WI38 (cell line): ENCODE data around the gene SP4.

Experiments used
- H3K4me3 ChIP-seq: 2 replicates; pipeline ENCODE4 v1.5.1; 2011; ENCODE audit warnings: low read depth, mild to moderate bottlenecking, control low read depth, low read length
- TF ChIP-seq, protein P1 (sequence below): IDR thresholded peaks from 2 replicates; pipeline ENCODE4 v1.5.1; 2012; ENCODE audit warnings: low read depth, mild to moderate bottlenecking, control low read depth, low read length

The SP4 gene

DNA sequence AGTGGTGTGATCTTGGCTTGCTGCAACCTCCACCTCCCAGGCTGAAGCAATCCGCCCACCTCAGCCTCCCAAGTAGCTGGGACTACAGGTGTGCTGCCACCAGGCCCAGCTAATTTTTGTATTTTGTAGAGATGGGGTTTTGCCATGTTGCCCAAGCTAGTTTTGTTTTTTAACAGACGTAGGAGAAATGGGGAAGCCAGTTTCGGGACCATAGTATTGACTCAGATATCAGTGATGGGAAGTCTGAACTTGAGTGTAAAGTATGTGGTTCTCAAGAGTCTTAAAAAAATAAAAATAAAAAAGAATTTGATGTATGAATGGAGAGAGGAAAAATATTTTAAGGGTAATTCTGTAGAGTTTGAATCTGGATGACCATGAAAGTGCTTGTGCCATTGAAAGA lies 34.2 kb downstream of the SP4 start:
- TF ChIP-seq, protein P1, sequence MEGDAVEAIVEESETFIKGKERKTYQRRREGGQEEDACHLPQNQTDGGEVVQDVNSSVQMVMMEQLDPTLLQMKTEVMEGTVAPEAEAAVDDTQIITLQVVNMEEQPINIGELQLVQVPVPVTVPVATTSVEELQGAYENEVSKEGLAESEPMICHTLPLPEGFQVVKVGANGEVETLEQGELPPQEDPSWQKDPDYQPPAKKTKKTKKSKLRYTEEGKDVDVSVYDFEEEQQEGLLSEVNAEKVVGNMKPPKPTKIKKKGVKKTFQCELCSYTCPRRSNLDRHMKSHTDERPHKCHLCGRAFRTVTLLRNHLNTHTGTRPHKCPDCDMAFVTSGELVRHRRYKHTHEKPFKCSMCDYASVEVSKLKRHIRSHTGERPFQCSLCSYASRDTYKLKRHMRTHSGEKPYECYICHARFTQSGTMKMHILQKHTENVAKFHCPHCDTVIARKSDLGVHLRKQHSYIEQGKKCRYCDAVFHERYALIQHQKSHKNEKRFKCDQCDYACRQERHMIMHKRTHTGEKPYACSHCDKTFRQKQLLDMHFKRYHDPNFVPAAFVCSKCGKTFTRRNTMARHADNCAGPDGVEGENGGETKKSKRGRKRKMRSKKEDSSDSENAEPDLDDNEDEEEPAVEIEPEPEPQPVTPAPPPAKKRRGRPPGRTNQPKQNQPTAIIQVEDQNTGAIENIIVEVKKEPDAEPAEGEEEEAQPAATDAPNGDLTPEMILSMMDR = no peak
- H3K4me3 ChIP-seq = no peak overlapping the region

DNA sequence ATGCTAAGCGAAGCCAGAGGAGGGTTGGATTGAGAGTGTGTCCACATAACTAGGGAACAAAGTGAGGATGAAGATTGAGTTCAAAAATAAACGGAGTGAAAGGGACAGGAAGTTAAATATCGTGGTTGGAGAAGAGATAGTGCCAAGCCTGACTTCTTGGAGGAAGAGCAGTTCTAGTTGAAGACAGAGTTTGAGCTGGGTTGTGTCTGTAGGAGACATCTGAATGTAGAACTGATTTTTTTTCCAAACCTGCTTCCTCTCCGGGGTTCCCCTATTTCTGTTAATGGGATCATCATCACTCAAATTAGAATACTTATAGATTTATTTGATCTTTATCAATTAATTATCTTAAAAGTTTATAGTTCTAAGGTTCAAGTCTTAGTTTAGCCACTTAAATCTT lies 35.6 kb downstream of the SP4 start:
- no peak overlapping the region for H3K4me3 ChIP-seq
- TF ChIP-seq, protein P1 = no peak

DNA sequence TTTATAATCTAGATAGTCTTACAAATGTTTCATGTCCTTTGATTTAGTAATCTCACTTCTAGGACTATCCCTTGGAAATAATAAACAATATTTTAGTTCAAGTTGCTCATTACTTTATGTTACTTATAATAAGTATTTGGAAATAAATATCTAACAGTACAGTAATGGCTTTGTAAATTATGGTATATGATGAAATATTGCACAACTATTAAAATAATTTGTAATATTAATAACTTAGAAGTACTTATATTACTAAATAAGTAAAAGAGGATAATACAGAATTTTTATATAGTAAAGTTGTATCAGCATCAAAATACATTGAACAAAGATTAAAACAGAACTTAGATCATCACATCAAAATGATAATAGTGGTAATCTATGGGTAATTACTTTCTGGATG lies 41.1 kb downstream of the SP4 start:
- no peak overlapping the region for H3K4me3 ChIP-seq
- TF ChIP-seq, protein P1 = no peak

DNA sequence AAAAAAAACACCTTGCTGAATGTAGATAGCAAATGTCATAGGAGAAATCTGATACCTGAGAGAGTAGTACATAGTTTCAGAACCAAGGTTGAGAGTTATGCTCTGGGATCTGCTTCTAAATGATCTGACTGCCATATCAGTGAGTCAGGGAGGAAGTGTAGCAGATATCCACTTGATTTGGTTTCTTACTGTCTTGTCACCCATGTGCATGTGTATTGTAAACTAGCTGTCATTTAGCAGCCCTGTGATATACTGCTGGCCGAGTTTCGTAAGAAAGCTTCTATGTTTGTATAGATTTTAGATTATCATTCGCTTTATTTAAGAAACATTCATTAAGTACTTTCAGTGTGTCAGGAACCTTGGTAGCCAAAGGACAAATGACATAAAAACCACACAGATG lies 42.0 kb downstream of the SP4 start:
- H3K4me3 ChIP-seq = no peak overlapping the region
- TF ChIP-seq, protein P1 = no peak

DNA sequence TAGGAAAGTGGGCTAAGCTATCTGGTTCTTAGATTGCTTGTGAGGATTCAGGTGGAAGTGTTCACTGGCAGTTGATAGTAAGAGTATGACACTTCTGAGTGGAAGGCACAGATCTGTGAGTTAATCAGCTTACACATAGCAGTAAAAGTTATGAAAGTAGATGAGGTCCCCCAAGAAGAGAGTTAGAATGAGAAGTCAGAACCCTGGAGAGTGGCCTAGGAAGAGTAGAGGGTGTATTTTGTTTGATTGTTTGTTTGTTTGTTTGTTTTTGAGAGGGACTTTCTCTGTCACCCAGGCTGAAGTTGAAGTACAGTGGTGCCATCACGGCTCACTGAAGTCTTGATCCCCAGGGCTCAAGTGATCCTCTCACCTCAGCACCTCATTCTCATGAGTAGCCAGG lies 44.1 kb downstream of the SP4 start:
- H3K4me3 ChIP-seq = no peak overlapping the region
- TF ChIP-seq, protein P1 = no peak

DNA sequence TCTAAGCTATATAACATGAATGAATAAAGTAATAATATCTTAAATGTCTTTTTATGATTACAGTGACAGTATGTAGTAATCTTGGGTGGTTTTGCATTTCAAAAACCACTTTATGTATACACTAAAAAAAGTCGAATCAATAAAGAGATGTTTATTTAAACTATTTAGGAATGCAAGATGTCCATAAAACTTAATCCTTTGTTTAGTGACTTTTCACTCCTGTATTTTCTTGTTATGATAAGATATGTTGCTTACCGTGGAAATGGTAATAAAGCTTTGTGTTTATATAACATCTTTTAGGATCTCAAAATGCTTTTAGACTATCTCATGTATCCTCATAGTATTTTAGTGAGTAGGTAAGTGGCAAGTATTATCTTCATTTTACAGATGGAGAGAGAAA lies 48.5 kb downstream of the SP4 start:
- TF ChIP-seq, protein P1 = no peak
- H3K4me3 ChIP-seq = no peak overlapping the region

DNA sequence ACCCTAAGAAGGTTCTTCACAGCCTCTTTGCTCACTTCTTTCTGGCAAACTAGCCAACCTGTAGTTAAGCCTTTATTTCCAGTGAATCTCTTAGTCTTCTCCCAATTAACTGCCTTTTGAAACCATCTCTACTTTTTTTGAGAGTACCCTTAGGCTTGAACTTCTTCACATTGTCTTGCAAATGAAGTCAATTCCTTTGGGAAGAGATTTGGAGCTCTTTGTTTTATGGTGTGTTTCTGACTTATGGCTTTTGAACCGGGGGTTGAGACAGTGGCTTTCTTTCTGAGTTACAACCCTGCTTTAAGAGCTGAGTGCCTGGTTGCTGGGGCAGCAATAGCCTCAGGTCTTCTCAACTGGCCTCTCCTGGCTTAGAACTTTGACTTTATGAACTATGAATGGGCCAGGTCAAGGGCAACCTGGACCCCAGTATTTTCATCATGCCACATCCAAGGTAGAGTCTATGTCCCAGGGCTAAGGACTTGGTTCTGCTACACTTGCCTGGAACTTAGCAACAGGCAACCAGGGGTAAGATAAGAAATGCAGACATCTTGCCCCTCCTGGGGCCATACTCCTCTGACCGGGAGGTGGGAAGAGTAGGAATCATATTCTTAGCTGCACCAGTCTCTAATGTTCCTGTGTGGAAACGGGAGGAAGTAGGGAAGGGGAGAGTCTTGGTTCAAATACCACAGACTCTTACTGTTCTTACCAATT lies 53.0 kb downstream of the SP4 start:
- TF ChIP-seq, protein P1 = no peak
- H3K4me3 ChIP-seq = no peak overlapping the region
